Dedifferentiated amniotic fluid mesenchymal stem cell (primary cell): ENCODE measurements around the gene TMEM235.
"Not testable (repeated sequence)": the region's sequence is repeated elsewhere in the genome, so short reads cannot be mapped to it uniquely, and the experiment has no call there.

Experiments used
- DNase-seq: peaks from one replicate; pipeline ENCODE4 v3.0.0-alpha.2; 2016; ENCODE audit errors: extremely low spot score

TMEM235 gene

GRCh38 chr17:78219396-78220150 lies 11.9 kb upstream of the TMEM235 start:
- no peak for DNase-seq

DNA sequence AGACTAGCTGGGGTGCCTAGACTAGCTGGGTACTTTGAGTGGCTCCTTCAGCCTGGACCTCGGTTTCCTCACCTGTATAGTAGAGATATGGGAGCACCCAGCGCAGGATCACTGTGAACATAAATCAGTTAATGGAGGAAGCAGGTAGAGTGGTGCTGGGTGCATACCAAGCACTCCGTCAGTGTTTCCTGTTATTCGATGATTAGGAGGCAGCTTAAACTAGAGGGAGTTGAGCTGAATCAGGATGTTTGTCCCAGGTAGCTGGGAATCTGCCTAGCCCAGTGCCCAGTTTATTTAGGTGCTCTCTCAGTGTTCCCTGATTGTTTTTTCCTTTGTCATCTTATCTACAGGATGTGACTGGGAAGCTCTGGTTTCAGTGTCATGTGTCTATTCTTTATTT lies 8.4 kb upstream of the TMEM235 start:
- DNase-seq: no peak

GRCh38 chr17:78223765-78224164 lies 7.7 kb upstream of the TMEM235 start:
- no peak for DNase-seq

GRCh38 chr17:78224231-78225087 lies 7.0 kb upstream of the TMEM235 start:
- no peak for DNase-seq

GRCh38 chr17:78225088-78225865 lies 6.2 kb upstream of the TMEM235 start:
- DNase-seq: no peak

DNA sequence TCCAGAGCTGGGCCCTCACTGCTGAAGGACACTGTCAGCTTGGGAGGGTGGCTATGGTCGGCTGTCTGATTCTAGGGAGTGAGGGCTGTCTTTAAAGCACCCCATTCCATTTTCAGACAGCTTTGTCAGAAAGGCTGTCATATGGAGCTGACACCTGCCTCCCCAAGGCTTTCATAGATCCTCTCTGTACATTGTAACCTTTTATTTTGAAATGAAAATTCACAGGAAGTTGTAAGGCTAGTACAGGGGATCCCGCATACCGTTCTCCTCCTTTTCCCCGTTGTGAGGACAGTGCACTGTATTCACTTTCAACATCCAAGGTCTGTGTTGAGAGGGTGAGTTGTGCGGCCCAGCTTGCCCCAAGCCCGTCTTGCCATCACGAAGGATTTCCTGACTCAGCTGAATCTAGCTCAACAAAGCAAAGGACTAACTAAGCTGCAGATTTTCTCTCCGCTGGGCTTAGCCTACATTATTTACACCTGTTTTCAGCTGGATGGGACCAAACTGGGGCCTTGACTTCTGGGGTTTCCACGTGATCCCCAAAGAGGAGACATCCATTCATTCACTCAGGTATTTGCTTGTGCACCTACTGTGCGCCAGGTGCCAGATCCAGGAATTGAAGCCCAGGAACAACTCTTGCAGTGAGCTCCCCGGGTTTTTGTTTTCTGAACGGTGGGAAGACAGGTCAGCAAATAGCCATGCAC lies 5.2 kb upstream of the TMEM235 start:
- no peak for DNase-seq

DNA sequence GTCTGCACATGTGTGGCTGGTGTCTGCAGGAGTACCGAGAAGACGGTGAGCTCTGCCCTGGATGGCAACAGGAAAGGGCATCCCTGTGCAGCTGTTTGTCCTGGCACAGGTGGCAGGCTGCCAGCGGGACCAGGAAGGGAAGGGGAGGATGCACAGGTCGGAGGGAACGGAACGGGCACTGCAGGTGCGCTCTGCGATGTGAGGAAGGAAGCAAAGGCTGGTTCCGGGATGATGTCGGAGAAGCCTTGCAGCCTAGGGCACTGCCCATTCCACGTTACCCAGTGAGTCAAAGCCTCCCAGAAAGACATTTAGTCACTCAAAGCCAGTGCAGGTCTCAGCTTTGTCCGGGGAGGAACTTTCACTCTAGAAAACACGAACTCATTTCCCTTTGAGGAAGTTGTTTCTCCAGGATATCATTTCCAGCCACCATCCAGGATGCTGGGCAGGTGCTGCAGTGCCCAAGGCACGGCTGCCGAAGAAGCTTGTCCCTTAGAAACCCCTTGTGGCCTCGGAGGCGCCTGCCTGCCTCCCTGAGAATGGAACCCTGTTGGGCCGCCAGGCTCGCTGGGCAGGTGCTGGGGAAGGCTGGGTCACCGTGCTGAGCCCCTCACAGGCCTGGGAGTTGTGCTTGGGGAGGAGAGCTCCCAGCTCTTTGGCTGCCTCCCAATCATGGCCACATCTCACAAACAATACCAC lies 4.5 kb upstream of the TMEM235 start:
- DNase-seq: no peak

GRCh38 chr17:78227455-78227916 lies 3.9 kb upstream of the TMEM235 start:
- DNase-seq: no peak

GRCh38 chr17:78228176-78228575 lies 3.3 kb upstream of the TMEM235 start:
- DNase-seq: no peak

- DNase-seq: no peak
Measured at GRCh38 chr17:78230252-78230962, 1.0 kb upstream of the TMEM235 start.

- no peak for DNase-seq
Measured at GRCh38 chr17:78231991-78232858, 794 bp downstream of the TMEM235 start.

DNA sequence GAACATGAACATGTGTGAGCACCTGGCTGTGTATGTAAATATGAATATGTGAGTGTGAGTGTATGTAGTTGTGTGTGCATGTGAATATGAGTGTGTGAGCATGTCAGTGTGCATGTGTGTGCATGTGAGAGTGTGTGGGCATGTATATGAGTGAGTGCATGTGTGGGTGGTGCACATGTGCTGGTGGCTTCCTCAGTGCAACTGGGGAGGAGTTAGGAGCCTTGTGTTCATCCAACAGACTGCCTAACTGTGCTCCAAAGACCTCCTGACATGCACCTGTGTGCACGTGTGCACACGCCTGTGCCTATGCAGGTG lies 1.4 kb downstream of the TMEM235 start:
- DNase-seq: no peak

GRCh38 chr17:78233678-78234077 lies 2.2 kb downstream of the TMEM235 start:
- DNase-seq: no peak

DNA sequence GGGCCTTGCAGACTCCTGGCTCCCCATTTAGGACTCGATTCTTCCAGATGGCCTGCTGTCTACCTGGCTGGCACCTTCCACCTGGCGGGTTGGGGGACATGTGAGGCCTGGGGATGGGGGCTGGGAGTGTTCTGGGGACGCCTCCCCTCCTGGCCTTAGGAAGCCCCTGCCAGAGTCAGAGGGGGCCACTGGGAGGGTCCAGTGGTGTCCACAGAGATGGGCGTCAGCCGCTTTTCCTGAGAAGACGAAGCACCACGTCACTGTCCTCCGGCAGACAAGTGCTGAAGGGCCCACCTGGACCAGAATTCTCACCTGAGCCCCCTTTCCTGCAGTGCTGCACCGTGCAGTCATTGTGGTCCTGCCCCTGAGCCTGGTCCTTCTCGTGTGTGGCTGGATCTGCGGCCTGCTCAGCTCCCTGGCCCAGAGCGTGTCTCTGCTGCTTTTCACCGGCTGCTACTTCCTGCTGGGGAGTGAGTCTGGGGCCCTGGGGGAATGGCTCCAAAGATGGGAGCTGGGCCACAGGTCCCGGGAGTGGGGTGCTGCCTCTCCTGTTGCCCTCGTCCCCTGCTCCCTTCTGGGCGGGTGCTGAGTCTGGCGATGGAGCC lies 2.9 kb downstream of the TMEM235 start:
- DNase-seq: no peak

DNA sequence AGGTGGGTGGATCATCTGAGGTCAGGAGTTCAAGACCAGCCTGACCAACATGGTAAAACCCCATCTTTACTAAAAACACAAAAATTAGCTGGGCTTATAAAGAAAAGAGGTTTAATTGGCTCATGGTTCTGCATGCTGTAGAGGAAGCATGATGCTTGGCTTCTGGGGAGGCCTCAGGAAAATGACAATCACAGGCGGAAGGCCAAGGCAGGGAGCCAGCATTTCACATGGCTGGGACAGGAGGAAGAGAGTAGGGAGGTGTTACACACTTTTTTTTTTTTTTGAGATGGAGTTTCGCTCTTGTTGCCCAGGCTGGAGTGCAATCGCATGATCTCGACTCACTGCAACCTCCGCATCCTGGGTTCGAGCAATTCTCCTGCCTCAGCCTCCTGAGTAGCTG lies 3.6 kb downstream of the TMEM235 start:
- DNase-seq: not testable (repeated sequence)

DNA sequence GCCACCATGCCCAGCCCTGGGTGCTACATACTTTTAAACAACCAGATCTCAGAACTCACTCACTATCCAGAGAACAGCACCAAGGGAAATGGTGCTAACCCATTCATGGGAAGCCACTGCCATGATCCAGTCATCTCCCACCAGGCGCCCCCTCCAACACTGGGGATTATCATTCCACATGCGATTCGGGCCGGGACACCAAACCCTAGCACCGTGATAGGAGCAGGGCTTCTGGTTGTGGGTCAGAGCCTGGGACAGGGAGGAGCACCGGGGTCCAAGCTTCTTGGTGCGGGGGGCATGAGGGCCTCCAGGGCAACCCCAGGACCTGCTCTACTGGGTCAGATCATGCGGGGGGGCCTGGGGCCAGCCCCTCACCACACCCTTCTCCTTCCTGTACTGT lies 4.5 kb downstream of the TMEM235 start:
- no peak for DNase-seq

GRCh38 chr17:78236362-78237127 lies 5.1 kb downstream of the TMEM235 start:
- DNase-seq: no peak

- DNase-seq: no peak
Measured at GRCh38 chr17:78237401-78238012, 6.1 kb downstream of the TMEM235 start.
